ENCODE results near the gene APBA1.

- TF ChIP-seq CTCF (IDR thresholded peaks at IDR 0.05; ENCODE audit: extremely low read depth in 1 of 2, insufficient read depth in 1 of 2, low read depth in 1 of 2, low read length in 2 of 2) (no peak), POLR2A (IDR thresholded peaks at IDR 0.05; ENCODE audit: low read depth, low read length) (no peak), MYC (IDR thresholded peaks at IDR 0.05; ENCODE audit: low read depth, low read length) (no peak), JUN (IDR thresholded peaks at IDR 0.05; ENCODE audit: borderline replicate concordance, insufficient read depth, insufficient read length, low read depth) (no peak), EZH2 (IDR thresholded peaks at IDR 0.05; ENCODE audit: borderline replicate concordance, low read depth, low read length, severe bottlenecking) (no peak), MAX (IDR thresholded peaks at IDR 0.05; ENCODE audit: insufficient read depth, insufficient read length) (no peak), POLR2AphosphoS5 (IDR thresholded peaks at IDR 0.05; ENCODE audit: insufficient read depth, low read depth, low read length) (no peak), FOS (IDR thresholded peaks at IDR 0.05; ENCODE audit: borderline replicate concordance, insufficient read depth, low read length) (no peak), GATA2 (IDR thresholded peaks at IDR 0.05; ENCODE audit: insufficient read depth, insufficient read length, low read depth, low read length) (no peak)
Observed at GRCh38 chr9:69532396-69532795, 139.8 kb downstream of the APBA1 start.
